Inflammatory macrophage (primary cell): ENCODE measurements around the gene PKHD1.
"Not testable (repeated sequence)": the region's sequence is repeated elsewhere in the genome, so short reads cannot be mapped to it uniquely, and the experiment has no call there.

Experiments
- DNase-seq, 2 donors: peaks; one replicate each; pipeline ENCODE4 v3.0.0-alpha.2; 2020 to 2022

Gene PKHD1

GRCh38 chr6:51989789-51990188 is 97.6 kb downstream of the PKHD1 start:
- DNase-seq = no peak

GRCh38 chr6:51986864-51987263 is 100.5 kb downstream of the PKHD1 start:
- no peak for DNase-seq

GRCh38 chr6:51983564-51983963 is 103.8 kb downstream of the PKHD1 start:
- DNase-seq = no peak

- not testable (repeated sequence) for DNase-seq
Measured at GRCh38 chr6:51982695-51983094, 104.7 kb downstream of the PKHD1 start.

GRCh38 chr6:51976374-51976773 is 111.0 kb downstream of the PKHD1 start:
- DNase-seq = no peak

- DNase-seq = no peak
Measured at GRCh38 chr6:51972659-51973058, 114.8 kb downstream of the PKHD1 start.

GRCh38 chr6:51968265-51968664 is 119.1 kb downstream of the PKHD1 start:
- no peak for DNase-seq

- no peak for DNase-seq
Measured at GRCh38 chr6:51965222-51965801, 122.1 kb downstream of the PKHD1 start.

- DNase-seq = no peak
Measured at GRCh38 chr6:51963980-51964379, 123.4 kb downstream of the PKHD1 start.

- DNase-seq = no peak
Measured at GRCh38 chr6:51962354-51962753, 125.1 kb downstream of the PKHD1 start.

GRCh38 chr6:51960419-51960818 is 127.0 kb downstream of the PKHD1 start:
- DNase-seq = no peak

- DNase-seq = peak; percentile 50 to 59
Measured at GRCh38 chr6:51959744-51960383, 127.5 kb downstream of the PKHD1 start.

- no peak for DNase-seq
Measured at GRCh38 chr6:51954681-51955080, 132.7 kb downstream of the PKHD1 start.

GRCh38 chr6:51953246-51953645 is 134.2 kb downstream of the PKHD1 start:
- no peak for DNase-seq

- DNase-seq = no peak
Measured at GRCh38 chr6:51951924-51952323, 135.5 kb downstream of the PKHD1 start.

- DNase-seq = no peak
Measured at GRCh38 chr6:51949526-51949925, 137.9 kb downstream of the PKHD1 start.

- DNase-seq = not testable (repeated sequence)
Measured at GRCh38 chr6:51939695-51940094, 147.7 kb downstream of the PKHD1 start.

- no peak for DNase-seq
Measured at GRCh38 chr6:51936531-51937290, 150.7 kb downstream of the PKHD1 start.

- DNase-seq = no peak
Measured at GRCh38 chr6:51934098-51934497, 153.3 kb downstream of the PKHD1 start.

GRCh38 chr6:51932956-51933355 is 154.5 kb downstream of the PKHD1 start:
- DNase-seq = no peak

- DNase-seq = no peak
Measured at GRCh38 chr6:51930602-51931001, 156.8 kb downstream of the PKHD1 start.

GRCh38 chr6:51929934-51930574 is 157.4 kb downstream of the PKHD1 start:
- no peak for DNase-seq

GRCh38 chr6:51928320-51928719 is 159.1 kb downstream of the PKHD1 start:
- DNase-seq = no peak

- DNase-seq = no peak
Measured at GRCh38 chr6:51927450-51927849, 160.0 kb downstream of the PKHD1 start.
